Measurements from ENCODE around the gene RABL3.
"Not testable (repeated sequence)": the region's sequence is repeated elsewhere in the genome, so short reads cannot be mapped to it uniquely, and the experiment has no call there.

The RABL3 gene

GRCh38 chr3:120752230-120752629 lies 9.9 kb upstream of the RABL3 start:
- intact Hi-C loops (cut with DNase I), result no loop called here
- DNase-seq, result no peak

- intact Hi-C loops (cut with DNase I), result no loop called here
- no peak for DNase-seq
These were observed 7.5 kb upstream of the RABL3 start for GRCh38 chr3:120749843-120750242.

- no peak for DNase-seq
- intact Hi-C loops (cut with DNase I), result no loop called here
These were observed 3.1 kb upstream of the RABL3 start for GRCh38 chr3:120745466-120745865.

GRCh38 chr3:120743556-120744195 lies 1.4 kb upstream of the RABL3 start:
- DNase-seq, result no peak
- intact Hi-C loops (cut with DNase I), result no loop called here

GRCh38 chr3:120742849-120743365 lies 591 bp upstream of the RABL3 start:
- intact Hi-C loops (cut with DNase I), result no loop called here
- peak in 11 of 42 donors; percentile 5 to 54 (median 15) for DNase-seq

- no peak for DNase-seq
- intact Hi-C loops (cut with DNase I), result no loop called here
These were observed 499 bp downstream of the RABL3 start for GRCh38 chr3:120741837-120742197.

- intact Hi-C loops (cut with DNase I), result no loop called here
- DNase-seq, result no peak
These were observed 996 bp downstream of the RABL3 start for GRCh38 chr3:120741320-120741719.

- DNase-seq; intact Hi-C loops (cut with DNase I): not testable (repeated sequence)
These were observed 4.3 kb downstream of the RABL3 start for GRCh38 chr3:120738006-120738405.

GRCh38 chr3:120730576-120731542 lies 11.5 kb downstream of the RABL3 start:
- DNase-seq, result no peak
- intact Hi-C loops (cut with DNase I), result no loop called here

GRCh38 chr3:120726791-120727190 lies 15.5 kb downstream of the RABL3 start:
- intact Hi-C loops (cut with DNase I), result no loop called here
- no peak for DNase-seq

- intact Hi-C loops (cut with DNase I), result not testable (repeated sequence)
- DNase-seq, result peak in 19 of 42 donors; percentile 5 to 54 (median 24)
These were observed 23.0 kb downstream of the RABL3 start for GRCh38 chr3:120719167-120719834.

GRCh38 chr3:120713262-120713661 lies 29.1 kb downstream of the RABL3 start:
- DNase-seq, result no peak
- intact Hi-C loops (cut with DNase I), result no loop called here

- intact Hi-C loops (cut with DNase I), result no loop called here
- DNase-seq, result no peak
These were observed 31.9 kb downstream of the RABL3 start for GRCh38 chr3:120710369-120710768.

- intact Hi-C loops (cut with DNase I), result no loop called here
- DNase-seq, result no peak
These were observed 33.9 kb downstream of the RABL3 start for GRCh38 chr3:120708408-120708807.

- DNase-seq, result no peak
- intact Hi-C loops (cut with DNase I), result no loop called here
These were observed 35.4 kb downstream of the RABL3 start for GRCh38 chr3:120706950-120707349.

GRCh38 chr3:120705884-120706582 lies 36.3 kb downstream of the RABL3 start:
- DNase-seq, result no peak
- intact Hi-C loops (cut with DNase I), result no loop called here

GRCh38 chr3:120699333-120699732 lies 43.0 kb downstream of the RABL3 start:
- no peak for DNase-seq
- intact Hi-C loops (cut with DNase I), result no loop called here

- intact Hi-C loops (cut with DNase I), result no loop called here
- DNase-seq, result no peak
These were observed 48.7 kb downstream of the RABL3 start for GRCh38 chr3:120693439-120694171.
